Activated naive CD4-positive, alpha-beta T cell treated with anti-CD3 and anti-CD28 coated beads, Interleukin-2, amount 10 ng/mL, durations not matched to agents 7 days and 5 days (primary cell): ENCODE data around the gene SYT8.
"Not testable (repeated sequence)": the region's sequence is repeated elsewhere in the genome, so short reads cannot be mapped to it uniquely, and the experiment has no call there.

ENCODE experiments used
- CTCF ChIA-PET: fragments of 350-600 bp; sonication (Branson Sonifier 250); formaldehyde crosslinking; loops from one replicate; lab custom pipeline; 2021; ENCODE audit warnings: antibody characterized with exemption; lab: Charles Lee
- DNase-seq: peaks from one replicate; pipeline ENCODE4 v3.0.0-alpha.2; 2020
- H3K27ac Mint-ChIP-seq: one replicate; pipeline ENCODE4 v1.8.0; 2021; ENCODE audit warnings: mild to moderate bottlenecking, moderate library complexity, mixed read lengths
- H3K27me3 Mint-ChIP-seq: one replicate; pipeline ENCODE4 v1.8.0; 2021; ENCODE audit warnings: mild to moderate bottlenecking, mixed read lengths
- H3K36me3 Mint-ChIP-seq: one replicate; pipeline ENCODE4 v1.8.0; 2021; ENCODE audit warnings: mixed read lengths
- H3K4me1 Mint-ChIP-seq: one replicate; pipeline ENCODE4 v1.8.0; 2021; ENCODE audit warnings: mixed read lengths
- H3K4me3 Mint-ChIP-seq: one replicate; pipeline ENCODE4 v1.8.0; 2021; ENCODE audit warnings: mild to moderate bottlenecking, moderate library complexity, mixed read lengths
- H3K9me3 Mint-ChIP-seq: one replicate; pipeline ENCODE4 v1.8.0; 2021; ENCODE audit warnings: mixed read lengths

The SYT8 gene

DNA sequence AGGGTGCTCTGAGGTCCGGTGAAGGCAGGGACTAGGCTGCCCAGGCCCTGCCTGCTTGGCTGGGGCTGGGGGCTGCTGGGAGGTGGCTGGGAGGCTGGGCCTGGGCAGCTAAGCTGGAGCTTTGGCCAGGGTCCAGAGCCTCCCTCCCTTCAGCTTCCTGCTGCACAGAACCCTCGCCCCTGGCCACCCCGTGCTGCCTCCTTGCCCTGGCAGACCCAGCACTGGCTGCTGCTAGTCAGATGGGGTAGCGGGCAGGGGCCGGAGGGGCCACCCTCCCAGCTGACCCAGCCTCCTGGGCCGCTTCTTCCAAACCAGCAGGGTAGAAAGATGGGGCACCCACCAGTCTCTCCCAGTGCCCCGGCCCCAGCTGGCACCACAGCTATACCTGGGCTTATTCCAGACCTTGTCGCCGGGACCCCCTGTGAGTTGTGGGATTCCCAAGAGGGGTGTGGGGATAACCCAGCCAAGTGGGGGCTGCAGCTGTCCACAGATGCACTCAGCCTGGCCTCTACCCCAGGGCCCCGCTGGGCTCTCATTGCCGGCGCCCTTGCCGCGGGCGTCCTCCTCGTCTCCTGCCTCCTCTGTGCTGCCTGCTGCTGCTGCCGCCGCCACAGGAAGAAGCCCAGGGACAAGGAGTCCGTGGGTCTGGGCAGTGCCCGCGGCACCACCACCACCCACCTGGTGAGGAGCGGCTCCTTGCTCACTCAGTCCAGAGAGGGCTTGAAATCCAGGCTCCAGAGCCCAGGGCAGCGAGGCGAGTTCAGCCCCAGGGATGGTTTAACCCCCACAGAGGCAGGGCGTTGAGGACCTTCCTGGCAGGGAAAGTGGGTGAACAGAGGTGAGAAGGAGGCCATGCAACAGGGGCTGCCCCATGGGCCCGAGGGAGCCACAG, at the start of gene SYT8:
TSS of gene SYT8 (plus strand) at position 212 of the 892 bp plus-strand sequence. CDS start at position 328, 116 bp downstream.
- H3K4me1 Mint-ChIP-seq: peaks cover 9% of the 10 kb centered on the region
- no peaks in the 10 kb centered on the region for H3K36me3 Mint-ChIP-seq
- H3K27me3 Mint-ChIP-seq: peaks cover 43% of the 10 kb centered on the region

GRCh38 chr11:1785749-1786413, 48.9 kb upstream of the SYT8 start:
- H3K4me3 Mint-ChIP-seq: no peak overlapping the region
- CTCF ChIA-PET: no interaction called here
- no peaks in the 10 kb centered on the region for H3K4me1 Mint-ChIP-seq
- no peak for DNase-seq
- no peak overlapping the region for H3K27ac Mint-ChIP-seq
- H3K36me3 Mint-ChIP-seq: no peaks in the 10 kb centered on the region
- H3K27me3 Mint-ChIP-seq: peaks cover 41% of the 10 kb centered on the region
- no peaks in the 10 kb centered on the region for H3K9me3 Mint-ChIP-seq

More for the DNA sequence above, at the start of gene SYT8:
- Mint-ChIP-seq H3K27ac (no peak within 1 kb of the TSS), H3K9me3 (no peaks in the 10 kb centered on the region), H3K4me3 (no peak within 1 kb of the TSS)
- CTCF ChIA-PET: interaction anchor here (1.2 to 10.0 kb wide), 9 partner anchors 11 to 316 kb away, joined by 3 to 341 read pairs (median 32); partner anchors contain the start of gene KRTAP5-6
- DNase-seq: no peak

GRCh38 chr11:1786466-1786865, 48.3 kb upstream of the SYT8 start:
- H3K27me3 Mint-ChIP-seq: peaks cover 41% of the 10 kb centered on the region
- H3K4me3 Mint-ChIP-seq: no peak overlapping the region
- H3K36me3 Mint-ChIP-seq: no peaks in the 10 kb centered on the region
- CTCF ChIA-PET: no interaction called here
- H3K27ac Mint-ChIP-seq: no peak overlapping the region
- no peaks in the 10 kb centered on the region for H3K4me1 Mint-ChIP-seq
- no peaks in the 10 kb centered on the region for H3K9me3 Mint-ChIP-seq
- no peak for DNase-seq

- CTCF ChIA-PET: no interaction called here
- Mint-ChIP-seq H3K27ac (no peak overlapping the region), H3K36me3 (no peaks in the 10 kb centered on the region), H3K4me3 (no peak overlapping the region), H3K9me3 (peaks cover 3% of the 10 kb centered on the region), H3K4me1 (peaks cover 14% of the 10 kb centered on the region), H3K27me3 (peaks cover 54% of the 10 kb centered on the region)
- DNase-seq: no peak
Measured at GRCh38 chr11:1791912-1792311, 42.9 kb upstream of the SYT8 start.

DNA sequence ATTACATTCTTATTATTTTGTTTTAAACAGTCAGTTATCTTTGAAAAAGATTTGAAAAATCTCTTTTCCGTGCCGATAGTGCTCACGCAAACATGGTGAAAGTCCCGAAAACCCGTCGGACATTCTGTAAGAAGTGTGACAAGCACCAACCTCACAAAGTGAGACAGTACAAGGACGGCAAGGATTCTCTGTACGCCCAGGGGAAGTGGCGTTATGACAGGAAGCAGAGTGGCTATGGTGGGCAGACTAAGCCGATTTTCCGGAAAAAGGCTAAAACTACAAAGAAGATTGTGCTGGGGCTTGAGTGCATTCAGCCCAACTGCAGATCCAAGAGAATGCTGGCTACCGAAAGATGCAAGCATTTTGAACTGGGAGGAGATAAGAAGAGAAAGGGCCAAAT, 42.3 kb upstream of the SYT8 start:
- Mint-ChIP-seq H3K4me1 (peaks cover 14% of the 10 kb centered on the region), H3K27ac (no peak overlapping the region), H3K4me3 (peak overlapping the region; percentile 19), H3K27me3 (peaks cover 59% of the 10 kb centered on the region), H3K9me3 (peaks cover 3% of the 10 kb centered on the region), H3K36me3 (no peaks in the 10 kb centered on the region)
- no peak for DNase-seq
- CTCF ChIA-PET: no interaction called here

DNA sequence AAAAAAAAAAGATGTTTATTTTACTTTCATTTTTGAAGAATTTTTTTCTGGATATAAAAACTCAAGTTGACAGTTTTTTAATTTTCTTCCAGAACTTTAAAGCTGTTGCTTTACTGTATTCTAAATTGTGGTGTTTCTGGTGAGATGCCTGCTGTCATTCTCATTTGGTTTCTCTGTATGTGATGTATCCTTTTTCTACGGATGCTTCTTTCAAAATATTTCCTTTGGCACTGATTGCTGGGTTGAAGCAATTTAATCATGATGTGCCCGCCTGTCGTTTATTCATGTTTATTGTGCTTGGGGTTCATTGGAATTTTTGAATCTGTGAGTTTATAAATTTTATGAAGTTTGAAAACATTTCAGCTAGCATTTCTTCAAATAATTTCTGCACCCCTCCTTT, 41.7 kb upstream of the SYT8 start:
- Mint-ChIP-seq H3K9me3 (peaks cover 3% of the 10 kb centered on the region), H3K4me3 (no peak overlapping the region), H3K27me3 (peaks cover 64% of the 10 kb centered on the region), H3K36me3 (no peaks in the 10 kb centered on the region), H3K4me1 (peaks cover 14% of the 10 kb centered on the region), H3K27ac (no peak overlapping the region)
- DNase-seq: no peak
- CTCF ChIA-PET: no interaction called here

- DNase-seq: no peak
- H3K4me1 Mint-ChIP-seq: peaks cover 14% of the 10 kb centered on the region
- H3K36me3 Mint-ChIP-seq: no peaks in the 10 kb centered on the region
- H3K9me3 Mint-ChIP-seq: peaks cover 3% of the 10 kb centered on the region
- CTCF ChIA-PET: interaction anchor here (1.1 to 1.2 kb wide), 2 partner anchors 36 to 102 kb away, joined by 3 read pairs; no protein-coding TSS in a partner anchor
- no peak overlapping the region for H3K27ac Mint-ChIP-seq
- H3K4me3 Mint-ChIP-seq: no peak overlapping the region
- peaks cover 52% of the 10 kb centered on the region for H3K27me3 Mint-ChIP-seq
Measured at GRCh38 chr11:1796413-1797011, 38.3 kb upstream of the SYT8 start.

- peaks cover 8% of the 10 kb centered on the region for H3K4me1 Mint-ChIP-seq
- CTCF ChIA-PET: interaction anchor here (0.7 to 1.4 kb wide), 4 partner anchors 9 to 148 kb away, joined by 3 read pairs; no protein-coding TSS in a partner anchor
- no peaks in the 10 kb centered on the region for H3K36me3 Mint-ChIP-seq
- no peak for DNase-seq
- H3K9me3 Mint-ChIP-seq: peaks cover 3% of the 10 kb centered on the region
- H3K4me3 Mint-ChIP-seq: no peak overlapping the region
- H3K27me3 Mint-ChIP-seq: peaks cover 43% of the 10 kb centered on the region
- no peak overlapping the region for H3K27ac Mint-ChIP-seq
Measured at GRCh38 chr11:1797391-1798125, 37.2 kb upstream of the SYT8 start.

GRCh38 chr11:1803246-1803645, 31.5 kb upstream of the SYT8 start:
- CTCF ChIA-PET: interaction anchor here (1.9 kb wide), 1 partner anchor 30 kb away, joined by 6 read pairs; no protein-coding TSS in a partner anchor
- no peaks in the 10 kb centered on the region for H3K36me3 Mint-ChIP-seq
- H3K9me3 Mint-ChIP-seq: no peaks in the 10 kb centered on the region
- DNase-seq: no peak
- H3K27ac Mint-ChIP-seq: no peak overlapping the region
- H3K4me3 Mint-ChIP-seq: no peak overlapping the region
- peaks cover 30% of the 10 kb centered on the region for H3K27me3 Mint-ChIP-seq
- no peaks in the 10 kb centered on the region for H3K4me1 Mint-ChIP-seq

GRCh38 chr11:1803835-1804519, 30.8 kb upstream of the SYT8 start:
- not testable (repeated sequence) for H3K9me3 Mint-ChIP-seq, DNase-seq, H3K36me3 Mint-ChIP-seq, H3K27ac Mint-ChIP-seq, H3K4me1 Mint-ChIP-seq, H3K4me3 Mint-ChIP-seq
- peaks cover 30% of the 10 kb centered on the region for H3K27me3 Mint-ChIP-seq
- CTCF ChIA-PET: interaction anchor here (1.9 kb wide), 1 partner anchor 29 kb away, joined by 6 read pairs; no protein-coding TSS in a partner anchor

- DNase-seq: no peak
- CTCF ChIA-PET: interaction anchor here (0.7 to 2.0 kb wide), 4 partner anchors 12 to 155 kb away, joined by 3 to 8 read pairs (median 4); no protein-coding TSS in a partner anchor
- Mint-ChIP-seq H3K4me1 (no peaks in the 10 kb centered on the region), H3K4me3 (no peak overlapping the region), H3K36me3 (no peaks in the 10 kb centered on the region), H3K27me3 (peaks cover 35% of the 10 kb centered on the region), H3K9me3 (no peaks in the 10 kb centered on the region), H3K27ac (no peak overlapping the region)
Measured at GRCh38 chr11:1805525-1805924, 29.3 kb upstream of the SYT8 start.

DNA sequence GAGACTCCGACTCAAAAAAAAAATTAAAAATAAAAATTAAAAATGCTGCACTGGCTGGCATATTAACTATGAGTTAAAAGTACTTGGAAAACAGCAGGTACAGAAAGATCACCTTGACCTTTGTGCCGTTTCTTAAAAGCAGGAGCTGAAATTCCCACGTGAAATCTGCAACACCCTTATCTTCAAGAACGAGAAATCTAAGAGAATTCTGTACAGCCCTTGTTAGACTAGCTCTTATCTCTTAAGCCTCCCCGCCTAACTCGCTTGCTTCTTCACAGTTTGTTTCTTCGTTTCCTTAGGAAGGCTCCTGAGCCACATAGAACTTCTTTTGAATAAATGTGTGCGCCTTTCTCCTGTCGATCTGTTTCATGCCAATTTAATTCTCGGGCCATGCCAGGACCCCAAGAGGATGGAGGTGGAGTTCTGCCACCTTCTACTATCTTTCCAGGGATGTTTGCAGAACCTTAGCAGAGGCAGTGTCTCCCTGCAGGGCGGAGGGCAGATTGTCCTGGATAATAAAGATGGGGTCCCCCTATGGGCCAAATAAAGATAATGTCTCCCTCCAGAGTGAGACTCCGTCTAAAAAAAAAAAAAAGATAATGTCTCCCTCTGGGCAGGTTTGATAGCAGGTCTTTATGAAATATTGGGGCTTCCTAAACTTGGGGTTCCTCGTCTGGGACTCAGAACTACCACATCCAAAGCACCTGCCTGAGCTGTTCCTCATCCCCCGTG, 27.4 kb upstream of the SYT8 start:
- CTCF ChIA-PET: interaction anchor here (0.6 to 1.2 kb wide), 3 partner anchors 9 to 69 kb away, joined by 3 to 5 read pairs (median 3); no protein-coding TSS in a partner anchor
- Mint-ChIP-seq H3K36me3 (no peaks in the 10 kb centered on the region), H3K4me1 (no peaks in the 10 kb centered on the region), H3K27ac (no peak overlapping the region), H3K4me3 (no peak overlapping the region), H3K27me3 (peaks cover 47% of the 10 kb centered on the region), H3K9me3 (no peaks in the 10 kb centered on the region)
- DNase-seq: no peak
